ENCODE results near the gene PNRC2.
"Not testable (repeated sequence)": the region's sequence is repeated elsewhere in the genome, so short reads cannot be mapped to it uniquely, and the experiment has no call there.

DNA sequence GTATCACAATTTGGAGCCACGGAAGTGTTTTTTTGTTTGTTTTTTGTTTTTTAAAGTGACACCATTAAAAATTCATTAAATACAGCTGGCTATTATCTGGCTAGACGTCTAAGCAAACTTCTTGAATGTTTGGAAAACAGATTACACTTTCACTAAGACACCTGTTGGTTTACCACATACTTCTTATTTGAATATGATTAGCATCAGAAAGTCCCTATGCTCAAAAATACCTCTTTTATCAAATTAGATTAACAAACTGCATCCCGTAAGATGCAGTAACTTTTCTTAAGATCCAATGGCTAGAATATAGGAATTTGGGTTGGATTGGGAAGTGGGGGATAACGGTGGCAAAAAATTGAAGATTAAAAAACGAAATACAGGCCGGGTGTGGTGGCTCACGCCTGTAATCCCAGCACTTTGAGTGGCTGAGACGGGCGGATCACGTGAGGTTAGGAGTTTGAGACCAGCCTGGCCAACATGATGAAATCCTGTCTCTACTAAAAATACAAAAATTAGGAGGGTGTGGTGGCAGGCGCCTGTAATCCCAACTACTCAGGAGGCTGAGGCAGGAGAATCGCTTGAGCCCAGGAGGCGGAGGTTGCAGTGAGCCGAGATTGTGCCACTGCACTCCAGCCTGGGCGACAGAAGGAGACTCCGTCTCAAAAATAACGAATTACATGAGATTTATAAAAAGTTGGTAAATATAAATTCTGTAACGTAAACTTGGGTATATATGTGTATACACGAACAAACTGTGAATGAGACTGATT, 1.4 kb upstream of the PNRC2 start:
- TF ChIP-seq, protein P1, sequence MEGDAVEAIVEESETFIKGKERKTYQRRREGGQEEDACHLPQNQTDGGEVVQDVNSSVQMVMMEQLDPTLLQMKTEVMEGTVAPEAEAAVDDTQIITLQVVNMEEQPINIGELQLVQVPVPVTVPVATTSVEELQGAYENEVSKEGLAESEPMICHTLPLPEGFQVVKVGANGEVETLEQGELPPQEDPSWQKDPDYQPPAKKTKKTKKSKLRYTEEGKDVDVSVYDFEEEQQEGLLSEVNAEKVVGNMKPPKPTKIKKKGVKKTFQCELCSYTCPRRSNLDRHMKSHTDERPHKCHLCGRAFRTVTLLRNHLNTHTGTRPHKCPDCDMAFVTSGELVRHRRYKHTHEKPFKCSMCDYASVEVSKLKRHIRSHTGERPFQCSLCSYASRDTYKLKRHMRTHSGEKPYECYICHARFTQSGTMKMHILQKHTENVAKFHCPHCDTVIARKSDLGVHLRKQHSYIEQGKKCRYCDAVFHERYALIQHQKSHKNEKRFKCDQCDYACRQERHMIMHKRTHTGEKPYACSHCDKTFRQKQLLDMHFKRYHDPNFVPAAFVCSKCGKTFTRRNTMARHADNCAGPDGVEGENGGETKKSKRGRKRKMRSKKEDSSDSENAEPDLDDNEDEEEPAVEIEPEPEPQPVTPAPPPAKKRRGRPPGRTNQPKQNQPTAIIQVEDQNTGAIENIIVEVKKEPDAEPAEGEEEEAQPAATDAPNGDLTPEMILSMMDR (conservative IDR thresholded peaks at IDR 0.05): not testable (repeated sequence)
- not testable (repeated sequence) for TF ChIP-seq EZH2 (IDR thresholded peaks at IDR 0.05; ENCODE audit: low read depth)

All from PC-9 (cell line).